SK-N-SH (cell line): Measurements from ENCODE around the gene NUAK2. TPM values are rescaled to one million over a fixed set of nuclear protein-coding genes. Genes with fewer than 3 reads are reported as not detected.

Source experiments
- CTCF ChIA-PET: fragments of 300-600, 350-600 bp; formaldehyde crosslinking; extraction: SDS; loops from one replicate; lab custom pipeline; 2021; lab: Yijun Ruan, JAX
- POLR2A ChIA-PET: fragments of 350-600 bp; sonication (Branson Sonifier 250); formaldehyde crosslinking; extraction: SDS; loops from one replicate; lab custom pipeline; 2020; ENCODE audit warnings: antibody characterized with exemption, inconsistent platforms; lab: Yijun Ruan, JAX
- DNase-seq: peaks from one replicate; pipeline ENCODE4 v3.0.0; 2012
- H2AFZ ChIP-seq: fragments of 200-600 bp; sonication (generic); 2 replicates; pipeline ENCODE4 v1.8.1; 2016; ENCODE audit warnings: antibody characterized with exemption, mild to moderate bottlenecking, low read depth
- H3F3A ChIP-seq: fragments of 200-600 bp; sonication (generic); replicated peaks from 2 replicates; pipeline ENCODE3; 2016; ENCODE audit warnings: antibody characterized with exemption, mild to moderate bottlenecking; ENCODE audit not compliant: insufficient read depth
- H3K27ac ChIP-seq, 2 experiments: fragments of 200-500 bp in 1 of 2; fragments of 200-600 bp in 1 of 2; sonication (Bioruptor generic) in 1 of 2; sonication (generic), shearing (Covaris generic) in 1 of 2; 2 replicates each; pipeline versions ENCODE4 v1.5.1 to v1.6.1; 2014 to 2016; ENCODE audit warnings: low read depth in 2 of 2, inconsistent platforms in 1 of 2, low read length in 1 of 2, mild to moderate bottlenecking in 1 of 2, mixed read lengths in 1 of 2
- H3K27me3 ChIP-seq: fragments of 200-600 bp; sonication (generic), shearing (Covaris generic); 2 replicates; pipeline ENCODE4 v1.6.1; 2016; ENCODE audit warnings: mixed run types; ENCODE audit not compliant: insufficient read depth
- H3K36me3 ChIP-seq, 2 experiments: fragments of 200-500 bp in 1 of 2; fragments of 200-600 bp in 1 of 2; sonication (Bioruptor generic) in 1 of 2; sonication (generic) in 1 of 2; replicated peaks in 1 of 2; 2 replicates each; pipeline versions ENCODE3 to v1.5.1; 2014 to 2016; ENCODE audit warnings: low read length in 1 of 2, mild to moderate bottlenecking in 1 of 2; ENCODE audit not compliant: insufficient read depth in 2 of 2, control insufficient read depth in 1 of 2
- H3K4me1 ChIP-seq, 2 experiments: fragments of 200-500 bp in 1 of 2; fragments of 200-600 bp in 1 of 2; sonication (Bioruptor generic) in 1 of 2; sonication (generic), shearing (Covaris generic) in 1 of 2; 2 replicates each; pipeline versions ENCODE4 v1.5.1 to v1.6.1; 2014 to 2016; ENCODE audit warnings: low read depth in 1 of 2, low read length in 1 of 2, mixed run types in 1 of 2; ENCODE audit not compliant: insufficient read depth in 2 of 2, control insufficient read depth in 1 of 2
- H3K4me2 ChIP-seq: fragments of 200-600 bp; sonication (generic), shearing (Covaris generic); 2 replicates; pipeline ENCODE4 v1.6.1; 2017; ENCODE audit warnings: mixed run types
- H3K4me3 ChIP-seq, 2 experiments: fragments of 200-500 bp in 1 of 2; fragments of 200-600 bp in 1 of 2; sonication (Bioruptor generic) in 1 of 2; sonication (generic), shearing (Covaris generic) in 1 of 2; 2 replicates each; pipeline versions ENCODE4 v1.5.1 to v1.8.1; 2014 to 2016; ENCODE audit warnings: low read depth in 2 of 2, inconsistent platforms in 1 of 2, low read length in 1 of 2, mild to moderate bottlenecking in 1 of 2, mixed read lengths in 1 of 2, moderate library complexity in 1 of 2
- H3K79me2 ChIP-seq: fragments of 200-600 bp; sonication (generic); 2 replicates; pipeline ENCODE4 v1.8.1; 2017; ENCODE audit warnings: mild to moderate bottlenecking; ENCODE audit not compliant: insufficient read depth
- H3K9ac ChIP-seq: fragments of 200-600 bp; sonication (generic); 2 replicates; pipeline ENCODE4 v1.6.1; 2017; ENCODE audit warnings: mixed run types
- H3K9me2 ChIP-seq: fragments of 200-600 bp; sonication (generic); 2 replicates; pipeline ENCODE4 v1.6.1; 2017; ENCODE audit warnings: mixed run types
- H3K9me3 ChIP-seq: fragments of 200-600 bp; sonication (generic); 2 replicates; pipeline ENCODE4 v1.6.1; 2017; ENCODE audit warnings: mixed run types, mild to moderate bottlenecking, moderate library complexity
- H4K20me1 ChIP-seq: fragments of 200-600 bp; sonication (generic); 2 replicates; pipeline ENCODE4 v1.6.1; 2017; ENCODE audit warnings: mild to moderate bottlenecking, mixed run types; ENCODE audit not compliant: insufficient read depth
- CHD2 ChIP-seq: fragments of 150-350 bp; IDR thresholded peaks from 2 replicates; pipeline ENCODE4 v1.6.1; 2018; ENCODE audit warnings: low read length; ENCODE audit not compliant: partially characterized antibody
- CTCF ChIP-seq: fragments of 200-600 bp; sonication (generic); IDR thresholded peaks from 2 replicates; pipeline ENCODE4 v1.6.1; 2017; ENCODE audit warnings: antibody characterized with exemption, mild to moderate bottlenecking, moderate library complexity
- ELF1 ChIP-seq: IDR thresholded peaks from 2 replicates; pipeline ENCODE4 v1.4.0; 2012
- EP300 ChIP-seq, 2 experiments: IDR thresholded peaks; 2 replicates each; pipeline versions ENCODE4 v1.4.0 to v1.6.1; 2012; ENCODE audit warnings: borderline replicate concordance in 1 of 2, low read depth in 1 of 2, low read length in 1 of 2
- EZH2phosphoT487 ChIP-seq: fragments of 200-600 bp; sonication (generic); IDR thresholded peaks from 2 replicates; pipeline ENCODE4 v1.6.1; 2017; ENCODE audit warnings: low read depth, mixed run types, mild to moderate bottlenecking, antibody characterized with exemption, moderate library complexity, borderline replicate concordance
- FOSL2 ChIP-seq: IDR thresholded peaks from 2 replicates; pipeline ENCODE4 v1.4.0; 2012; ENCODE audit warnings: low read depth, mild to moderate bottlenecking, moderate library complexity, borderline replicate concordance
- FOXJ3 ChIP-seq: sonication (generic); formaldehyde crosslinking; IDR thresholded peaks from 2 replicates; pipeline ENCODE4 v1.5.1; 2020; ENCODE audit warnings: mild to moderate bottlenecking, missing genetic modification reagents
- GATA2 ChIP-seq: sonication (generic); formaldehyde crosslinking; IDR thresholded peaks from 2 replicates; pipeline ENCODE4 v1.5.0; 2020; ENCODE audit warnings: mild to moderate bottlenecking, missing genetic modification reagents
- JUND ChIP-seq: IDR thresholded peaks from 2 replicates; pipeline ENCODE4 v1.4.0; 2012
- MEF2A ChIP-seq: IDR thresholded peaks from 2 replicates; pipeline ENCODE4 v1.4.0; 2012; ENCODE audit warnings: low read depth, borderline replicate concordance
- MXI1 ChIP-seq: IDR thresholded peaks from 2 replicates; pipeline ENCODE4 v1.6.1; 2012; ENCODE audit warnings: mild to moderate bottlenecking, low read depth, low read length, improper control_type of control experiment
- NFIC ChIP-seq: IDR thresholded peaks from 2 replicates; pipeline ENCODE4 v1.4.0; 2012; ENCODE audit warnings: borderline replicate concordance
- PBX3 ChIP-seq: IDR thresholded peaks from 2 replicates; pipeline ENCODE4; 2012
- POLR2AphosphoS5 ChIP-seq: IDR thresholded peaks from 2 replicates; pipeline ENCODE4 v1.6.1; 2012; ENCODE audit warnings: low read depth, low read length
- RFX5 ChIP-seq: IDR thresholded peaks from 2 replicates; pipeline ENCODE4 v1.6.1; 2012; ENCODE audit warnings: mild to moderate bottlenecking, improper control_type of control experiment, low read length
- RXRA ChIP-seq: IDR thresholded peaks from 2 replicates; pipeline ENCODE4 v1.4.0; 2012; ENCODE audit warnings: low read depth, mild to moderate bottlenecking, borderline replicate concordance
- SMC3 ChIP-seq: IDR thresholded peaks from 2 replicates; pipeline ENCODE4 v1.6.1; 2012; ENCODE audit warnings: low read depth, low read length, improper control_type of control experiment
- TAF1 ChIP-seq: IDR thresholded peaks from 2 replicates; pipeline ENCODE4 v1.6.1; 2012; ENCODE audit warnings: low read depth, mild to moderate bottlenecking, low read length, moderate library complexity, borderline replicate concordance
- TCF12 ChIP-seq: IDR thresholded peaks from 2 replicates; pipeline ENCODE4 v1.4.0; 2012
- YY1 ChIP-seq: IDR thresholded peaks from 2 replicates; pipeline ENCODE4 v1.4.0; 2012; ENCODE audit warnings: low read depth, mild to moderate bottlenecking
- WGBS: methylation state at CpG from one replicate; pipeline ENCODE4 v1.1.6; 2017; ENCODE audit warnings: low lambda C conversion rate; 5-methylcytosine and 5-hydroxymethylcytosine counted together
- polyA plus RNA-seq, 3 experiments: library from polyadenylated mRNA; depleted of rRNA; stranded (reverse); fragments of >200 nt; gene quantifications; 2 replicates each; pipeline ENCODE4 v1.2.3, GENCODE V29; 2012
- TF ChIP-seq, protein P1 (sequence below): IDR thresholded peaks from 2 replicates; pipeline ENCODE4 v1.4.0; 2012; ENCODE audit warnings: low read depth, borderline replicate concordance
- TF ChIP-seq, protein P2 (sequence below): IDR thresholded peaks from 2 replicates; pipeline ENCODE4 v1.6.1; 2012; ENCODE audit warnings: mild to moderate bottlenecking, low read depth, low read length, moderate library complexity
- TF ChIP-seq, protein P3 (sequence below): fragments of 150-350 bp; IDR thresholded peaks from 2 replicates; pipeline ENCODE4 v1.6.1; 2017; ENCODE audit warnings: antibody characterized with exemption, low read length, low read depth, borderline replicate concordance

NUAK2 gene
- polyA plus RNA-seq, 1 of the 3 experiments (the other 2 are of a cell fraction): 11.1 TPM

DNA sequence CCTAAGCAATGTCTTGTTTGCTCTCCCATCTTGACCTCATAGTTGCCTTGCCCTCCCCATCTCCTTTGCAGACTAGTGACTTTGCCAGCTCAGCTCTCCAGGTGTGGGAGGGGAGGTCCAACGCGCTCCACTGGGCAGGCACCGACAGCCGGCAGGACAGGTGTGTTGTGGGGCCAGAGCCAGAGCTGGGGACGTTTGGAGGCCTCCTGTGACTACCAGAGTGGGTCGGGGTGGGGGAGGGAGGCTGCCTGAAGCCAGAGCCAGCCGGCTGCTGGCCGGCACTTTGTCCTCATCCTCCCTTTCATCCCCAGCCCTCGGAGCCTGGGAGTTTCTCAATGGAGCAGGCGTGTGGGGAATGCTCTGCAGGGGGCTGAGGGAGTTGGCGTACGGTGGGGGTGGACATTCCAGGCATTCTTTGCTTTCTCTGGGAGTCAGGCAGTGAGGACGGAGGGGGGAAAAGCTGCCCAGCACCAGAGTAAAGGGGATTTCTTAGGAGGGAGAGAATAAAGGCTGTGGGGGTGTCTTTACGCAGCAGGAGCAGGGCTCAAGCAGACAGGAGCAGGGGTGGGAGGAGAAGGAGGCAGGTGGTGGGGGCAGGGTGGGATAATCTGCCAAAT lies 20.2 kb downstream of the NUAK2 start:
- Histone ChIP-seq H3K4me2 (peak overlapping the region; percentile 30; the same call in 1 of the 2 replicates), H4K20me1 (no peaks in the 10 kb centered on the region), H3K4me3 (no peak overlapping the region; a peak in 1 of 4 replicates), H3K4me1 (peaks cover 4 to 41% of the 10 kb centered on the region in 2 experiments; a peak in 3 of 4 replicates), H3K9me3 (no peaks in the 10 kb centered on the region), H3K9ac (peak overlapping the region; percentile 67), H3K79me2 (peaks cover 13% of the 10 kb centered on the region; the same call in 1 of the 2 replicates), H3K27me3 (no peaks in the 10 kb centered on the region), H3K27ac (peak overlapping the region; percentile 40 to 97; a peak in 3 of 4 replicates), H3K36me3 (peaks cover 12 to 15% of the 10 kb centered on the region in 2 experiments), H2AFZ (no peak overlapping the region), H3F3A (peaks cover 35% of the 10 kb centered on the region), H3K9me2 (no peaks in the 10 kb centered on the region)
- no peak for DNase-seq
- POLR2A ChIA-PET: no interaction called here
- WGBS: 16% methylated on average over 12 of the region's 14 CpGs
- CTCF ChIA-PET: interaction anchor here (46.8 kb wide), 1 partner anchor 29 kb away, joined by 1368 read pairs; no protein-coding TSS in a partner anchor
- peak; percentile 42; the same call in 1 of the 2 replicates for TF ChIP-seq MEF2A
- TF ChIP-seq, protein P1, sequence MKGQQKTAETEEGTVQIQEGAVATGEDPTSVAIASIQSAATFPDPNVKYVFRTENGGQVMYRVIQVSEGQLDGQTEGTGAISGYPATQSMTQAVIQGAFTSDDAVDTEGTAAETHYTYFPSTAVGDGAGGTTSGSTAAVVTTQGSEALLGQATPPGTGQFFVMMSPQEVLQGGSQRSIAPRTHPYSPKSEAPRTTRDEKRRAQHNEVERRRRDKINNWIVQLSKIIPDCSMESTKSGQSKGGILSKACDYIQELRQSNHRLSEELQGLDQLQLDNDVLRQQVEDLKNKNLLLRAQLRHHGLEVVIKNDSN: no peak
- TF ChIP-seq NFIC: peak; percentile 82
- TF ChIP-seq EZH2phosphoT487: no peak
- 0 out of 2 replicates have a peak, but pooled peaks have one; percentile 39 for TF ChIP-seq TAF1
- TF ChIP-seq, protein P2, sequence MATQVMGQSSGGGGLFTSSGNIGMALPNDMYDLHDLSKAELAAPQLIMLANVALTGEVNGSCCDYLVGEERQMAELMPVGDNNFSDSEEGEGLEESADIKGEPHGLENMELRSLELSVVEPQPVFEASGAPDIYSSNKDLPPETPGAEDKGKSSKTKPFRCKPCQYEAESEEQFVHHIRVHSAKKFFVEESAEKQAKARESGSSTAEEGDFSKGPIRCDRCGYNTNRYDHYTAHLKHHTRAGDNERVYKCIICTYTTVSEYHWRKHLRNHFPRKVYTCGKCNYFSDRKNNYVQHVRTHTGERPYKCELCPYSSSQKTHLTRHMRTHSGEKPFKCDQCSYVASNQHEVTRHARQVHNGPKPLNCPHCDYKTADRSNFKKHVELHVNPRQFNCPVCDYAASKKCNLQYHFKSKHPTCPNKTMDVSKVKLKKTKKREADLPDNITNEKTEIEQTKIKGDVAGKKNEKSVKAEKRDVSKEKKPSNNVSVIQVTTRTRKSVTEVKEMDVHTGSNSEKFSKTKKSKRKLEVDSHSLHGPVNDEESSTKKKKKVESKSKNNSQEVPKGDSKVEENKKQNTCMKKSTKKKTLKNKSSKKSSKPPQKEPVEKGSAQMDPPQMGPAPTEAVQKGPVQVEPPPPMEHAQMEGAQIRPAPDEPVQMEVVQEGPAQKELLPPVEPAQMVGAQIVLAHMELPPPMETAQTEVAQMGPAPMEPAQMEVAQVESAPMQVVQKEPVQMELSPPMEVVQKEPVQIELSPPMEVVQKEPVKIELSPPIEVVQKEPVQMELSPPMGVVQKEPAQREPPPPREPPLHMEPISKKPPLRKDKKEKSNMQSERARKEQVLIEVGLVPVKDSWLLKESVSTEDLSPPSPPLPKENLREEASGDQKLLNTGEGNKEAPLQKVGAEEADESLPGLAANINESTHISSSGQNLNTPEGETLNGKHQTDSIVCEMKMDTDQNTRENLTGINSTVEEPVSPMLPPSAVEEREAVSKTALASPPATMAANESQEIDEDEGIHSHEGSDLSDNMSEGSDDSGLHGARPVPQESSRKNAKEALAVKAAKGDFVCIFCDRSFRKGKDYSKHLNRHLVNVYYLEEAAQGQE: 0 out of 2 replicates have a peak, but pooled peaks have one; percentile 53
- no peak for TF ChIP-seq GATA2 (CRISPR knock-in tag)
- TF ChIP-seq, protein P3, sequence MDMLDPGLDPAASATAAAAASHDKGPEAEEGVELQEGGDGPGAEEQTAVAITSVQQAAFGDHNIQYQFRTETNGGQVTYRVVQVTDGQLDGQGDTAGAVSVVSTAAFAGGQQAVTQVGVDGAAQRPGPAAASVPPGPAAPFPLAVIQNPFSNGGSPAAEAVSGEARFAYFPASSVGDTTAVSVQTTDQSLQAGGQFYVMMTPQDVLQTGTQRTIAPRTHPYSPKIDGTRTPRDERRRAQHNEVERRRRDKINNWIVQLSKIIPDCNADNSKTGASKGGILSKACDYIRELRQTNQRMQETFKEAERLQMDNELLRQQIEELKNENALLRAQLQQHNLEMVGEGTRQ: no peak
- no peak; the same call in 1 of the 2 replicates for TF ChIP-seq YY1
- peak; percentile 90 for TF ChIP-seq TCF12
- TF ChIP-seq CHD2: no peak
- TF ChIP-seq FOXJ3 (CRISPR knock-in tag): no peak
- no peak for TF ChIP-seq SMC3
- peak; percentile 86; the same call in 1 of the 2 replicates for TF ChIP-seq RXRA
- no peak for TF ChIP-seq ELF1
- peak; percentile 38; the same call in 1 of the 2 replicates for TF ChIP-seq FOSL2
- TF ChIP-seq JUND: peak; percentile 75
- TF ChIP-seq EP300 (IDR thresholded peaks at IDR 0.05; ENCODE audit: borderline replicate concordance in 1 of 2, low read depth in 1 of 2, low read length in 1 of 2): peak; percentile 20 to 94; a peak in 3 of 4 replicates
- TF ChIP-seq CTCF: no peak
- peak; percentile 76; the same call in 1 of the 2 replicates for TF ChIP-seq POLR2AphosphoS5
- TF ChIP-seq PBX3: peak; percentile 72
- TF ChIP-seq MXI1: no peak
- TF ChIP-seq RFX5: no peak
